ENCODE measurements around the gene KRTAP2-2. TPM values are rescaled to one million over a fixed set of nuclear protein-coding genes. Genes with fewer than 3 reads are reported as not detected.
"Not testable (repeated sequence)": the region's sequence is repeated elsewhere in the genome, so short reads cannot be mapped to it uniquely, and the experiment has no call there.

The KRTAP2-2 gene, protein sequence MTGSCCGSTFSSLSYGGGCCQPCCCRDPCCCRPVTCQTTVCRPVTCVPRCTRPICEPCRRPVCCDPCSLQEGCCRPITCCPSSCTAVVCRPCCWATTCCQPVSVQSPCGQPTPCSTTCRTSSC
- total RNA-seq: not detected in 3 replicates

DNA sequence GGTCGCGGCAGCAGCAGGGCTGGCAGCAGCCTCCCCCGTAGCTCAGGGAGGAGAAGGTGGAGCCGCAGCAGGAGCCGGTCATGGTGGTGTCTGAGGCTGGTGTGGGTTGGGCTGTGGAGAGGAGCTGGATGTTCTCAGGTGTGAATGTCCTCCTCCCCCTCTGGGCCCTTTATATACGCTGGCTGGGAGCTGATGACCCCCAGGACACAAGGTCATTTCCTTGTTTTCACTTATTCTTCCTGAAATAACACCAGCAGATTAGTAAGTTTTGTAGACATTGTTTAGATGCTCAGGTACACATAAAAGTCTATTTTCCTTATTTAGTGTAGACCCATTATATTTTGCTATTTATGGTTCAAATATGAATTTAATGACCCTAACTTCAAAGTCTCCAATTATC, at the start of gene KRTAP2-2:
TSS of gene KRTAP2-2 (minus strand) at position 101 of the 400 bp plus-strand sequence. CDS start at position 82, 19 bp downstream.
- not testable (repeated sequence) for H3K27ac Mint-ChIP-seq; H3K27me3 Mint-ChIP-seq (ENCODE audit: low read depth)
- peaks cover 24% of the 10 kb centered on the region for H3K9me3 Mint-ChIP-seq

DNA sequence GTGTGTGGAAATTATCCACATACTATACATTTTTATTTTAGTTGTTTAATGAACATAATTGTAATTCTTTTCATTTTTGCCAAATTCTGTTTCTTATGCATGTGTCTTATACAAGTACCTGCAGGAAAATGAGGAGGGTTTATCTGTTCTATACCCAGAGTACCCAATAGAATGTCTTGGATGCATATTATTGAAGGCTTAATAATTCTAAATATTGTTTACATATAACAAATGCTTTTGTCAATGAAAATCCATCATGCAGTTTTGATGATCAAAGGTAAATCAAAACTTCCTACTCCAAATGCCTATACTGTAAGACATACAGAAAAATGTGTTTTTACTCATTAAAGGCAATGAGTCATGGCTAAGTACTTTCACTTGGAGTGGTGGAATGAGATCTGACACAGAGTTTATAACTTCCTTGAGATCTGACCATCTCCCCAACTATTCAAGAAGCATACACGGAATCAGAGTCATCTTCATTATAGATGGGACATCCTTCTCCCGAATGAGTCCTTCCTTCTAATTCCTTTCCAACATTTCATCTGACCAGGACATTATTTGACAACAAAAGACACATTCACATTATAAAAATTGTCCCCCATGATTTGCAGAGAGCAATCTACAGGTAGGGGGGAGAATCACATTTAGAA, 49.5 kb upstream of the KRTAP2-2 start:
- H3K36me3 Mint-ChIP-seq; DNase-seq (ENCODE audit: low spot score in 2 of 2, unreplicated experiment in 2 of 2); H3K4me3 Mint-ChIP-seq; H3K9me3 Mint-ChIP-seq; H3K27me3 Mint-ChIP-seq (ENCODE audit: low read depth); H3K27ac Mint-ChIP-seq: not testable (repeated sequence)
- peaks cover 28% of the 10 kb centered on the region for H3K4me1 Mint-ChIP-seq

More for the DNA sequence above, at the start of gene KRTAP2-2:
- H3K4me3 Mint-ChIP-seq; H3K36me3 Mint-ChIP-seq; DNase-seq (ENCODE audit: low spot score in 2 of 2, unreplicated experiment in 2 of 2): not testable (repeated sequence)
- peaks cover 15% of the 10 kb centered on the region for H3K4me1 Mint-ChIP-seq

DNA sequence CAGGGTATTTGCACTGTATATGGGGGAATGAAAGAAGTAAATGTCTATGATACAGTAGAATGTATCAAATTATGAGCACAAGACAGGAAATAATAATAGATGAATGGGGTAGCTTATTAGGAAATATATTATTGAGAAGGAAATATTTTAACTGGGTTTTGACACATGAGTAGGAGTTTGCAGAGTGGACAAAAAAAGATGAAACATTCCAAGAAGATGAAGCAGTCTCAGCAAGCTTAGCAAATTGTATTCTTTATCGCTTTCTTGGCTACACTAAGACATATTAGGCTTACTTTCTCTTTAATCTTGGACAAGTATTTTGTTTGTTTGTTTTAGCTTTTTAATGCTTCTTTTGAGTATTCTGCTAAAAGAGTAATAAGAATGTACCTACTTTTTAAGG, 48.9 kb upstream of the KRTAP2-2 start:
- Mint-ChIP-seq H3K4me1 (peaks cover 28% of the 10 kb centered on the region), H3K36me3 (no peaks in the 10 kb centered on the region), H3K4me3 (no peak overlapping the region), H3K27me3 (ENCODE audit: low read depth) (no peaks in the 10 kb centered on the region), H3K9me3 (no peaks in the 10 kb centered on the region), H3K27ac (peak overlapping the region; percentile 26)
- TF ChIP-seq, protein P1, sequence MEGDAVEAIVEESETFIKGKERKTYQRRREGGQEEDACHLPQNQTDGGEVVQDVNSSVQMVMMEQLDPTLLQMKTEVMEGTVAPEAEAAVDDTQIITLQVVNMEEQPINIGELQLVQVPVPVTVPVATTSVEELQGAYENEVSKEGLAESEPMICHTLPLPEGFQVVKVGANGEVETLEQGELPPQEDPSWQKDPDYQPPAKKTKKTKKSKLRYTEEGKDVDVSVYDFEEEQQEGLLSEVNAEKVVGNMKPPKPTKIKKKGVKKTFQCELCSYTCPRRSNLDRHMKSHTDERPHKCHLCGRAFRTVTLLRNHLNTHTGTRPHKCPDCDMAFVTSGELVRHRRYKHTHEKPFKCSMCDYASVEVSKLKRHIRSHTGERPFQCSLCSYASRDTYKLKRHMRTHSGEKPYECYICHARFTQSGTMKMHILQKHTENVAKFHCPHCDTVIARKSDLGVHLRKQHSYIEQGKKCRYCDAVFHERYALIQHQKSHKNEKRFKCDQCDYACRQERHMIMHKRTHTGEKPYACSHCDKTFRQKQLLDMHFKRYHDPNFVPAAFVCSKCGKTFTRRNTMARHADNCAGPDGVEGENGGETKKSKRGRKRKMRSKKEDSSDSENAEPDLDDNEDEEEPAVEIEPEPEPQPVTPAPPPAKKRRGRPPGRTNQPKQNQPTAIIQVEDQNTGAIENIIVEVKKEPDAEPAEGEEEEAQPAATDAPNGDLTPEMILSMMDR (IDR thresholded peaks at IDR 0.05; ENCODE audit: unreplicated experiment): no peak
- DNase-seq (ENCODE audit: low spot score in 2 of 2, unreplicated experiment in 2 of 2): no peak

DNA sequence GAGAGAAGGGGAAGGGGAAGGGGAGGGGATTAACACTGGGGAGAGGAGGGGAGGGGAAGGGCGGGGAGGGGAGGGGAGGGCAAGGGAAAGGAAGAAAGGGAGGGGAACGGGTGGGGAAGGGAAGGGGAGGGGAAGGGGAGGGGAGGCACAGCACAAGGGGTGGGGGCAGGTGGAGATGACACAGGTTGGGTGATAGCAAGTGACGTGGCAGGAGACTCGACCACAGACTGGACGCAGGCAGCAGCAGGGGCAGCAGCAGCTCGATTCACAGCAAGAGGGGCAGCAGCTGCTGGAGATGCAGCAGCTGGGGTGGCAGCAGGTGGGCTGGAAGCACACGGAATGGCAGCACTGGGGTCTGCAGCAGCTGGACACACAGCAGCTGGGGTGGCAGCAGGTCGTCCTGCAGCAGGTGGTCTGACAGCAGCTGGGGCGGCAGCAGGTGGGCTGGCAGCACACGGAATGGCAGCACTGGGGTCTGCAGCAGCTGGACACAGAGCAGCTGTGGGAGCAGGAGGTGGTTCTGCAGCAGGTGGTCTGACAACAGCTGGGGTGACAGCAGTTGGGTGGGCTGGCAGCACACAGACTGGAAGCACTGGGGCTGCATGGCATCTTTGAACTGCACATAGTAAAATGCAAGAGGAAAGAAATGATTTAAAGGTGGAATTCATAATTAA, 46.7 kb upstream of the KRTAP2-2 start, which contains the start of gene KRTAP4-16:
TSS of gene KRTAP4-16 (minus strand) at position 624 of the 674 bp plus-strand sequence. CDS start at position 624, 0 bp downstream.
- Mint-ChIP-seq H3K4me1 (peaks cover 41% of the 10 kb centered on the region), H3K27me3 (ENCODE audit: low read depth) (peaks cover 6% of the 10 kb centered on the region), H3K27ac (no peak within 1 kb of the TSS), H3K4me3 (no peak within 1 kb of the TSS), H3K9me3 (no peaks in the 10 kb centered on the region), H3K36me3 (no peaks in the 10 kb centered on the region)
- TF ChIP-seq, protein P1 (IDR thresholded peaks at IDR 0.05; ENCODE audit: unreplicated experiment): no peak
- no peak for DNase-seq (ENCODE audit: low spot score in 2 of 2, unreplicated experiment in 2 of 2)

DNA sequence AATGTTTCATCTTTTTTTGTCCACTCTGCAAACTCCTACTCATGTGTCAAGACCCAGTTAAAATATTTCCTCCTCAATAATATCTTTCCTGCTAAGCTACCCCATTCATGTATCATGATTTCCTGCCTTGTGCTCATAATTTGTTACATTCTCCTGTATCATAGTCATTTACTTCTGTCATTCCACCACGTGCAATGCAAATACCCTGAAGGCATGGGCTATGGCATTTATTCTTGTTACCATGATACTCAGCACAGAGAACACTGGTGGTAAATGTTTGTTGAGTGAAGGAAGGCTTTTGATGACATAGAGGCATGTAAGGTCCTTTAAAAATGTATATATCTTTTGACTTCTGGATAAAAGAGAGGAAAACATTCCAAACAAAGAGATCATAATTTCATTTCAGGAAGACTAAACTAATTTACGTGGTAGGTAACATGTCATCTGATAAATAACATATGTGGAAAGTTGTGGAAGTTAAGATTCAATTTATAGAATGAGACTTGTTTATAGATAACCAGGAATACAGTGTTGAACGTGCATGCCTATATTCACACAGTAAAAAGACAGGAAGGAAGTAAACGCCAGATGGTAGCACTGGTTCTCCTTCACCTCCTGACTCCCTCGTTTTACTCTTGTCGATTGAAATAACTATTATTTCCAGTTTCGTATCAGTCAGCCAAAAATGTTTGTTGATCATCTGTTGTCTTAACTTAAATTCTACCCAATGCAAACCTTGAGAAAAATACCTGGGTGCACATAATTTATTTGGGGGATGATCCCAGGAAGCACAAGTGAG, 44.9 kb upstream of the KRTAP2-2 start:
- H3K27ac Mint-ChIP-seq: peak overlapping the region; percentile 83
- H3K9me3 Mint-ChIP-seq; H3K27me3 Mint-ChIP-seq (ENCODE audit: low read depth); H3K4me3 Mint-ChIP-seq; H3K36me3 Mint-ChIP-seq; DNase-seq (ENCODE audit: low spot score in 2 of 2, unreplicated experiment in 2 of 2): not testable (repeated sequence)
- peaks cover 51% of the 10 kb centered on the region for H3K4me1 Mint-ChIP-seq

DNA sequence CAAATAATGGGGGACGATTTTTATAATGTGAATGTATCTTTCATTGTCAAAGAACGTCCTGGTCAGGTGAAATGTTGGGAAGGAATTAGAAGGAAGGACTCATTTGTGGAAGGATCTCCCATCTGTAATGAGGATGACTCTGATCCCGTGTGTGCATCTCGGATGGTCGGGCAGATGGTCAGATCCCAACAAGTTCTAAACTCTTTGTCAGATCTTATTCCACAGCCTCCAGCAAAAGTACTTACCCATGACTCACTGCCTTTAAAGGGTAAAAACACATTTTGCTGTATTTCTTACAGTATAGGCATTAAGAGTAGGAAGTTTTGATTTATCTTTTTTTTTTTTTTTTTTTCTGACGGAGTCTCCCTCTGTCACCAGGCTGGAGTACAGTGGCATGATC, 43.5 kb upstream of the KRTAP2-2 start:
- Mint-ChIP-seq H3K4me3 (no peak overlapping the region), H3K4me1 (peaks cover 43% of the 10 kb centered on the region), H3K27me3 (ENCODE audit: low read depth) (peaks cover 6% of the 10 kb centered on the region), H3K27ac (no peak overlapping the region), H3K9me3 (no peaks in the 10 kb centered on the region), H3K36me3 (no peaks in the 10 kb centered on the region)
- TF ChIP-seq, protein P1 (IDR thresholded peaks at IDR 0.05; ENCODE audit: unreplicated experiment): no peak
- DNase-seq (ENCODE audit: low spot score in 2 of 2, unreplicated experiment in 2 of 2): no peak

Measured in mesothelial cell of epicardium (in vitro differentiated cells).